Keratinocyte (primary cell): Measurements from ENCODE around the gene HRCT1.

Experiments
- CTCF ChIP-seq, 3 experiments: IDR thresholded peaks in 1 of 3; conservative IDR thresholded peaks in 1 of 3; optimal IDR thresholded peaks in 1 of 3; 2 replicates in 2 of 3; 3 replicates in 1 of 3; pipeline versions ENCODE3 to v1.5.1; 2011; ENCODE audit warnings: low read length in 3 of 3, mild to moderate bottlenecking in 3 of 3, moderate library complexity in 2 of 3, control low read depth in 1 of 3, inconsistent platforms in 1 of 3; ENCODE audit not compliant: insufficient read depth in 2 of 3; ENCODE audit errors: extremely low read depth in 1 of 3
- EZH2 ChIP-seq: IDR thresholded peaks from one replicate; pipeline ENCODE4 v1.6.1; 2012; ENCODE audit warnings: inconsistent platforms, mild to moderate bottlenecking, low read length, moderate library complexity

GRCh38 chr9:35904338-35904737 lies 1.7 kb upstream of the HRCT1 start:
- TF ChIP-seq CTCF (optimal IDR thresholded peaks at IDR 0.05 in 1 of 3, IDR thresholded peaks at IDR 0.05 in 1 of 3, conservative IDR thresholded peaks at IDR 0.05 in 1 of 3; ENCODE audit: extremely low read depth in 1 of 3, insufficient read depth in 2 of 3, low read length in 3 of 3) (no peak), EZH2 (no peak)
